GM11168 (cell line): ENCODE data around the gene LRRC8C.

Experiments used
- in situ Hi-C: fragments of 300-500 bp; cut with MboI; formaldehyde crosslinking; loops from one replicate; pipeline ENCODE4 v1.12.0; 2022; ENCODE audit warnings: low sequenced_read_pairs; ENCODE audit not compliant: unreplicated experiment

The LRRC8C gene

GRCh38 chr1:89723863-89724262, 90.9 kb downstream of the LRRC8C start:
- in situ Hi-C loops = no loop called here

DNA sequence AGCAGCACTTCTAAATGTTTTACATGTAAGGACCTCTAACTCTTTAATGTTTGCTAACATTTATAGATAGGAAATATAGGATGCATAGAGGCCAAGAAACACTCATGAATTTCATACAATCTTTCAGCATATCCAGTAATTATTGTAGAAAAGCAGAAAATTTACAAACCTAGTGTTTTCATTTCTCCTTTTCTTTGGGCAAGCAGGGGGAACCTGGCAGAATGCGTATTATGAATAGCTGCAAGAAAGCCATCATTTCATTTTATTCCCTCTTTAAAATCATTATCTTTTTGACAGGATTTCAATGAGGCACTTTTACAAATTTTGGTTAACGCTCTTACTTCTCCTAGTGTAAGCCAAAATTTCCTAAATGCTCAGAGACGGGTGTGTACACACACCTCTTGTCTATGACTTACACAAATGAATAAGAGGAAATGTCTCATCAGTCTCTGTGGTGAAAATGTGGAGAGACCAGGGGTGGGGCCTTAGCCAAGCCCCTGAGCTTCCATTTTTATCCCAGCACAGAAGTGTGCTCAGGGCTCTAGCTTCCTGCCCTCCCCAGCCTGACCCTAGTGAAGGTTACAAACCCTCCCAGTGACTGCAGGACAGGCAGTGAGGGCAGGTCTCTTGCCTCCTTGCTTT, 91.6 kb downstream of the LRRC8C start:
- in situ Hi-C loops = no loop called here

GRCh38 chr1:89725011-89725370, 92.1 kb downstream of the LRRC8C start:
- in situ Hi-C loops = no loop called here

GRCh38 chr1:89725631-89726030, 92.7 kb downstream of the LRRC8C start:
- in situ Hi-C loops = no loop called here

DNA sequence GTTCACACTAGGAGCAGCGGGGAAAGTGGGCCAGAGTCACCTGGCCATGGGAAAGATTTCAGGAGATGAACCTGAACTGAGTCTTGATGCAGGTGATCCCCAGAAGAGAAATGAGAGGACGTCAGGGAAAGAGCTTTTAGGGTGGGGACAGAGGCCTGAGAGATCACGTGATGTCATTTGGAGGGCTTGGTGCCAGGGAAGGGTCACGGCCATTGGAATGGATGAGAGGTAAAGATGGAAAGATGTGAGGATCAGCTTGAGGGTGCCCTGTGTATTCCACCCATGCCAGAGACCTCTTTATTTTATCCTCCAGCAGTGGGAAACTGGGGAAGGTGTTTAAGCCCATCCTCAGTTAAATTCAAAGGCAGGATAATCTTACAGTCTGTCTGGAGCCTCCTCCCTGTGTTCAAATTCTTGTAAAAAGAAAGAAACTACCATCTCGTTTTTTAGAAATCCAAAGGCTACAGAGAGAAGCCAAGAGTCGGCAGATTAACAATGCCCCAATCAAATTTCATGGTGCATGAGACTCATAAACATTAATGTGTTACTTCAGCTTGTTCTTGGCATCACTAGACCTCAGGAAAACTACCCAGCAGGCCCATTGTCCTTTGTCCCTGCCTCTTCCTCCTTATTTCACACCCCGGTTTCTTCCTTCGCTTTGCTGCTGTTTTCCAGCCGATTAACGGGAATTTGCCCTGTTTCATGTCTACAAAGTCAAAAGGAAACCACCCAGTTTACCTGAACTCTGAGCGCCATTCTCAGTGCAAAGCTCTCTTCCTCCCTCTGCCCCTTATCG, 94.8 kb downstream of the LRRC8C start:
- in situ Hi-C loops = no loop called here

GRCh38 chr1:89728381-89728780, 95.5 kb downstream of the LRRC8C start:
- in situ Hi-C loops = no loop called here

- in situ Hi-C loops = no loop called here
Measured at GRCh38 chr1:89732206-89732605, 99.3 kb downstream of the LRRC8C start.

- in situ Hi-C loops = no loop called here
Measured at GRCh38 chr1:89732643-89733222, 99.8 kb downstream of the LRRC8C start.

GRCh38 chr1:89733748-89734147, 100.8 kb downstream of the LRRC8C start:
- in situ Hi-C loops = no loop called here

- in situ Hi-C loops = no loop called here
Measured at GRCh38 chr1:89734442-89734841, 101.5 kb downstream of the LRRC8C start.

DNA sequence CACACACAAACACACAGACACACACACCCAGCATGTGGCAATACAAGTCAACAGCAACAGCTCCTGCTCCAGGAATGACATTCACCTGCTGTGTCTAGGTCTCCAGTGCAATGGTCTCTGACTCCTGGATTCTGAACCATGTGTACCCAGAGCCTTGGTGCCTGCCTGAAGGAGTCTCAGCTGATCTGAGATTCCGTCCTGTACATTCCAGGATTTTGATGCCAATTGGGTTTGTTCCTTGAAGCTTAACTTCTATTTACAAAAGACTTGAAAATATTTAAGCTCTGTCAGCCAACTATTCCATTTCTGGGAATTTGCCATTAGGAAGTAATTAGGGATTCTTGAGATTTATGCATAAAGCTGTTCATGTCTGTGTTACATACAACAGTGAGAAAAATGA, 102.6 kb downstream of the LRRC8C start:
- in situ Hi-C loops = no loop called here

GRCh38 chr1:89736937-89737733, 104.2 kb downstream of the LRRC8C start:
- in situ Hi-C loops = no loop called here

- in situ Hi-C loops = no loop called here
Measured at GRCh38 chr1:89737985-89738510, 105.1 kb downstream of the LRRC8C start.

GRCh38 chr1:89739013-89739843, 106.3 kb downstream of the LRRC8C start:
- in situ Hi-C loops = no loop called here

GRCh38 chr1:89739844-89740216, 106.9 kb downstream of the LRRC8C start:
- in situ Hi-C loops = no loop called here

- in situ Hi-C loops = no loop called here
Measured at GRCh38 chr1:89743788-89744187, 110.9 kb downstream of the LRRC8C start.

DNA sequence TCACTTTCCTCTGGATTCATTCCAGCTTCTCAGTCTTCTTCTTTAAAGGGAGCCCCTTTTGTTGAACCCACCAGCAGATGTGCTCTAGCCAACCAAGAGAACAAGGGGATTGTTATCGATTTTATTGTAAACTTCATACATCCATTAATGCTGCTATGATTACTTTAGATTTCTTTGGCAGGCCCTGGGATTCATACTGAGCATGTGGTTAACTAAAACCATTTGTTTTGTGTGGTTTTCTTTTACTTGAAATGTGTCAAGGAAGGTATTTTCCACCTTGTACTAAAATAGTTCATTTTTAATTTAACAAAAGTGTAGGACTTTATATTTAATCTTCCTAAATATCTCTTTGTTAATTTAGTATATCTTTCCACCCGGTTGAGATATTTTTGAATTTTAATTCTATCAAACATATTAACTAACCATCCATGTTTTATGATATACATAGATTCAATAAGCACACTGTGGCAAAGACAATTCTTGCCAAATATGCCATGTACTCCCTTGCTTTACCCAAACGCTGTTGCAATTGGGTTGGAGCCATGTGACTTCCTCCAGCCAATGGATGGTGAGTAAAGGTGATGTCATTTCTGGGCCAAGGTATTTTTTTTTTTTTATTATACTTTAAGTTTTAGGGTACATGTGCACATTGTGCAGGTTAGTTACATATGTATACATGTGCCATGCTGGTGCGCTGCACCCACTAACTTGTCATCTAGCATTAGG, 113.7 kb downstream of the LRRC8C start:
- in situ Hi-C loops = no loop called here

- in situ Hi-C loops = loop anchor here (10.0 kb wide), 1 partner anchor 279 kb away; no protein-coding TSS in a partner anchor
Measured at GRCh38 chr1:89753761-89754160, 120.8 kb downstream of the LRRC8C start.

DNA sequence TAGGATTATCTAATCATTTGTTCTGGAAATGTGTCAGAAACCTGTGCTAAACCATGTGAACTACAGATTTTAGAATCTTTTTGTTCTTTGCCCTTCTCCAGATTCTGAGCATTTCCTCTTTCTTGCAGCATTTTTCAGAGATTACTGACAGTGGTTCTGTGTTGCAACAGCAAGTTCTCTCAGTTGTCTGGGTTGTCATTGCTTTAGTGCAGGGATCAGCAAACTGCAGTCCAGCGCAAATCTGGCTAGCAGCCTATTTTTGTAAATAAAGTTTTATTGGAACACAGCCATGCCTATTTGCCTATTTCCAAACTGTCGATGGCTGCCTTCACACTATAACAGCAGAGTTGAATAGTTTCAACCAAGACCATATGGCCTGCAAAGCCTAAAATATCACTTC, 121.6 kb downstream of the LRRC8C start:
- in situ Hi-C loops = loop anchor here (10.0 kb wide), 1 partner anchor 280 kb away; no protein-coding TSS in a partner anchor
